Parathyroid adenoma (tissue), 2 donors: ENCODE results near the gene CHMP1B.

Source experiments
- H2AFZ ChIP-seq: fragments of 300-600 bp; sonication (generic); one replicate; pipeline ENCODE4 v1.7.0; 2017; ENCODE audit warnings: antibody characterized with exemption, mild to moderate bottlenecking
- H3K27ac ChIP-seq: fragments of 300-600 bp; sonication (generic); one replicate; pipeline ENCODE4 v1.7.0; 2017
- H3K27me3 ChIP-seq: fragments of 300-600 bp; sonication (generic); one replicate; pipeline ENCODE4 v1.7.0; 2017; ENCODE audit warnings: low read length; ENCODE audit not compliant: control insufficient read depth, insufficient read depth
- H3K36me3 ChIP-seq: fragments of 300-600 bp; sonication (generic); one replicate; pipeline ENCODE4 v1.7.0; 2017; ENCODE audit warnings: low read length; ENCODE audit not compliant: control insufficient read depth, insufficient read depth
- H3K4me1 ChIP-seq: fragments of 300-600 bp; sonication (generic); one replicate; pipeline ENCODE4 v1.7.0; 2017; ENCODE audit warnings: control low read depth
- H3K4me2 ChIP-seq: fragments of 300-600 bp; sonication (generic); one replicate; pipeline ENCODE4 v1.7.0; 2017; ENCODE audit warnings: low read length
- H3K4me3 ChIP-seq: fragments of 300-600 bp; sonication (generic); one replicate; pipeline ENCODE4 v1.7.0; 2017; ENCODE audit warnings: low read depth, low read length
- H3K79me2 ChIP-seq: fragments of 300-600 bp; sonication (generic); one replicate; pipeline ENCODE4 v1.7.0; 2017; ENCODE audit warnings: control low read depth
- H3K9ac ChIP-seq: fragments of 300-600 bp; sonication (generic); one replicate; pipeline ENCODE4 v1.7.0; 2017; ENCODE audit warnings: mild to moderate bottlenecking
- H3K9me3 ChIP-seq: fragments of 300-600 bp; sonication (generic); one replicate; pipeline ENCODE4 v1.7.0; 2017; ENCODE audit warnings: low read length; ENCODE audit not compliant: control insufficient read depth
- TF ChIP-seq, protein P1 (sequence below): fragments of 300-600 bp; sonication (generic); IDR thresholded peaks from one replicate; pipeline ENCODE4 v1.7.0; 2017; ENCODE audit warnings: antibody characterized with exemption, mild to moderate bottlenecking
- donor health status: primary hyperparathyroidism.

CHMP1B gene

DNA sequence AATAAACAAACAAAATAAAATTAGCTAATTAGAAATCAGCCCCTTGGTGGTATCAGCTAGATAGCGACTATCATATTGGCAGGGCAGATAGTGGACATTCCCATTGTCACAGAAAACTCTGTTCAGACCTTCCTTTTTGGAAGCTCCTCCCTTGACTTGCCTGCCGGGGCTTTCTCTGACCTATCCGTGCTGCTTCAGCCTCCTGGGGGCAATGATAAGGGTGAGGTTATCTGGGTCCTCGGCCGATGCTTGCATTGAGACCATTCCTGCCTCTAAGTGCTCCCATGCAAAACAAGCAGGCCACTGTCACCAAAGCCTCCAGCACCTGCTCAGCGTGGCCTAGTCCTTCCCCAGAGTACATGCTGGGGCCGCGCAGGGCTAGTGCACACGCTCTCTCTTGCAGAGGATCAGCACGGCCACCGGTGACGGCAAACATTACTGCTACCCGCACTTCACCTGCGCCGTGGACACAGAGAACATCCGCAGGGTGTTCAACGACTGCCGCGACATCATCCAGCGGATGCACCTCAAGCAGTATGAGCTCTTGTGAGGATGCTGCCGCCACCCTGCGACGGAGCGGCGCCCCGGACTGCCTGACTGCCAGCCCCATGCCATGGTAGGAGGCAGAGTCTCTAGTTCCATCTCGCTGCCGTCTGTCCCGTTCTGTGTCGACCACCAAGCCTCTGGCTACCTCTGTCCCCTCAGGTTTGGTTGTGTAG is 29.5 kb downstream of the CHMP1B start:
- no peak overlapping the region for H3K9ac ChIP-seq
- TF ChIP-seq, protein P1, sequence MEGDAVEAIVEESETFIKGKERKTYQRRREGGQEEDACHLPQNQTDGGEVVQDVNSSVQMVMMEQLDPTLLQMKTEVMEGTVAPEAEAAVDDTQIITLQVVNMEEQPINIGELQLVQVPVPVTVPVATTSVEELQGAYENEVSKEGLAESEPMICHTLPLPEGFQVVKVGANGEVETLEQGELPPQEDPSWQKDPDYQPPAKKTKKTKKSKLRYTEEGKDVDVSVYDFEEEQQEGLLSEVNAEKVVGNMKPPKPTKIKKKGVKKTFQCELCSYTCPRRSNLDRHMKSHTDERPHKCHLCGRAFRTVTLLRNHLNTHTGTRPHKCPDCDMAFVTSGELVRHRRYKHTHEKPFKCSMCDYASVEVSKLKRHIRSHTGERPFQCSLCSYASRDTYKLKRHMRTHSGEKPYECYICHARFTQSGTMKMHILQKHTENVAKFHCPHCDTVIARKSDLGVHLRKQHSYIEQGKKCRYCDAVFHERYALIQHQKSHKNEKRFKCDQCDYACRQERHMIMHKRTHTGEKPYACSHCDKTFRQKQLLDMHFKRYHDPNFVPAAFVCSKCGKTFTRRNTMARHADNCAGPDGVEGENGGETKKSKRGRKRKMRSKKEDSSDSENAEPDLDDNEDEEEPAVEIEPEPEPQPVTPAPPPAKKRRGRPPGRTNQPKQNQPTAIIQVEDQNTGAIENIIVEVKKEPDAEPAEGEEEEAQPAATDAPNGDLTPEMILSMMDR, result no peak
- H3K4me2 ChIP-seq, result no peak overlapping the region
- H3K36me3 ChIP-seq, result no peaks in the 10 kb centered on the region
- H2AFZ ChIP-seq, result no peak overlapping the region
- H3K9me3 ChIP-seq, result no peaks in the 10 kb centered on the region
- H3K27me3 ChIP-seq, result no peaks in the 10 kb centered on the region
- no peak overlapping the region for H3K27ac ChIP-seq
- H3K4me3 ChIP-seq, result no peak overlapping the region
- no peaks in the 10 kb centered on the region for H3K4me1 ChIP-seq
- no peaks in the 10 kb centered on the region for H3K79me2 ChIP-seq

DNA sequence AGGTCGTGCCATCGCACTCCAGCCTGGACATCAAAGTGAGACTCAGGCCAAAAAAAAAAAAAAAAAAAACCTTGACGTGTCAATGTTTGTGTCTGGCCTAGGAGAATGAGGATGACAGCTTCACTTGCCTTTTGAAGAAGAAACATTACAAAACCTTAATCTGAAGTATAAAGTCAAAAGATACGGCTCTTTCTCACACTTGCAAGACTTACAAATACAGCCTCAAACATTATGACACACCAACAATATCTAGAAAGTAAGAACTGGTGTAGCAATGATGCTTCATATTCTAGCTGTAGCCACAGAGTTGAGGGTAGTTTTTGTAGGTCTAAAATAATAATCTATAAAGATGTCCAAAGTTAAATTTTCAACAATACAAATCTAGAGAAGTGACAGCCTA is 31.4 kb downstream of the CHMP1B start:
- TF ChIP-seq, protein P1, result no peak
- Histone ChIP-seq H3K4me2 (no peak overlapping the region), H3K4me1 (peaks cover 5% of the 10 kb centered on the region), H3K79me2 (no peaks in the 10 kb centered on the region), H3K9ac (no peak overlapping the region), H2AFZ (no peak overlapping the region), H3K36me3 (no peaks in the 10 kb centered on the region), H3K27me3 (no peaks in the 10 kb centered on the region), H3K9me3 (no peaks in the 10 kb centered on the region), H3K4me3 (no peak overlapping the region), H3K27ac (no peak overlapping the region)

DNA sequence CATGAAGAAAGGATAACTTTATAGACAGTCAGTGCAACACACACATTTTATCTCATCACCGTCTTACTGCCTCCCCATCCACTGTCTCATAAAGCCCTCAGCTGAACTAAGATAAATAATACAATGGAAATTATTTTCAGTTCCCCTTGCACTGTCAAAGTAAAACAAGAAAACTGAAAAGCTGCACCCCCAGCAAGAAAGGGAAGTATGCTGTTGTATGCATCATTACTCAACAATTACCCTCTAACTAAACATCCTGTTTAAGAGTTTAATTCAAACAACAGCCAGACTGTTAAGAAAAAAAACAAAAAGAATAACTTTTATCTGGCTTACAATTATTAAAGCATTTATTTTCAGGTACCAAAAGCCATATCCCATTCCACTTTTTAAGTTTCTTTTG is 31.9 kb downstream of the CHMP1B start:
- Histone ChIP-seq H3K79me2 (no peaks in the 10 kb centered on the region), H3K9me3 (no peaks in the 10 kb centered on the region), H3K36me3 (no peaks in the 10 kb centered on the region), H3K27ac (no peak overlapping the region), H3K4me3 (no peak overlapping the region), H3K27me3 (no peaks in the 10 kb centered on the region), H3K4me1 (peaks cover 8% of the 10 kb centered on the region), H2AFZ (no peak overlapping the region), H3K9ac (no peak overlapping the region), H3K4me2 (no peak overlapping the region)
- TF ChIP-seq, protein P1, result no peak

DNA sequence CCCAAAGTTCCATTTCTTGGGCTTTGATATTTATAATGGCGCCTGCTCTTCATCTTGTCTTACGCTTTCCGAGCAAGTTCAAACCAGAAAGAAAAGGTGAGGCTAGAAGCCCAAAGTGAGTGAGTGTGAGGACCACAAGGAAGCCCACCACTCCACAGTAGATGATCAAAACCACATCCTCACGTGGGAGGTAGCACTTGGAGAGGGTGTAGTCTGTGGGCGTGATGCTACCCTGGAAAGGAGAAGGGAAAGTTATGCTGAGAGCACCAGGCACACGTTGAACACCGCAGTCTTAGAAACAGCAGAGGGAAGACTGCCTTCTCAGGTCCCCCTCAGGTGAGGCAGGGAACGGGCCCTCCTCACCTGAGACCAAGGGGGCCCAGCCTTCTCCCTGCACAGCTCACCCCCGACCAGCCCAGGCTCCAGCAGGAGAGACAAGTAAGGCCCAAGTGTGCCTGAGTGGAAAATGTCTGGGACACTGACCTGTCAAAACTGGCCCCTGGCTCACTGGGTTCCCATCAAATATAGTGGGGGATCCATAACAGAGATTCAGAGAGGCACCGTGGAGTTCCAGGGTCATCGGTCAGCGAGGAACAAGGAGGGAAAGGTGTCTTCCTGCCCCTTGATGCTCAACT is 33.3 kb downstream of the CHMP1B start:
- Histone ChIP-seq H3K36me3 (no peaks in the 10 kb centered on the region), H3K27ac (no peak overlapping the region)
- TF ChIP-seq, protein P1, result no peak

More for the DNA sequence above, 33.3 kb downstream of the CHMP1B start:
- Histone ChIP-seq H3K9me3 (no peaks in the 10 kb centered on the region), H3K4me1 (peaks cover 8% of the 10 kb centered on the region), H3K4me3 (no peak overlapping the region), H3K4me2 (no peak overlapping the region), H3K27me3 (no peaks in the 10 kb centered on the region), H2AFZ (no peak overlapping the region), H3K79me2 (no peaks in the 10 kb centered on the region), H3K9ac (no peak overlapping the region)
